Stimulated activated naive CD4-positive, alpha-beta T cell treated with Interleukin-2 at 50 U/mL for 16 hours (primary cell): Measurements from ENCODE around the gene ALDOC.
"Not testable (repeated sequence)": the region's sequence is repeated elsewhere in the genome, so short reads cannot be mapped to it uniquely, and the experiment has no call there.

ENCODE experiments used
- DNase-seq: peaks from one replicate; lab custom pipeline; 2025; lab: John Stamatoyannopoulos, UW

The ALDOC gene

DNA sequence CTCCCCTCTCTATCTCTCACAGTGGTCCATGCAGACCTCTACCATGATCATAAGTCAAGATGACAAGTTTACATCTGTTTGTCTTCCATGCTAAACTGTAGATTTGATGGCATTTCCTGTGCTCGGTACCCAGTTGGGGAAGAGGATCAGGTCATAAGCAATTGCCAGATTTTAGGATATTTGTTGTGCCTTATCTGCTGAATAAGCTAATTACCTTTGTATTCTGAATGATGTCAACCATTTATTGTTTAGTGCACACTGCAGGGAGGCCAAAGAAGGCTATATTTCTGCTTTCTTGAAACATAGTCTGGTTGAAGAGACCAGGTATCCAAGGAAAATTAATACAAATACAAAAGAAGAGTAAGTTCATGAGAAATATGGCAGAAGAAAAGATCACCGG is 5.8 kb upstream of the ALDOC start:
- DNase-seq, result no peak

- DNase-seq, result no peak
These were observed 4.3 kb upstream of the ALDOC start for GRCh38 chr17:28580959-28581358.

GRCh38 chr17:28579526-28579925 is 2.8 kb upstream of the ALDOC start:
- peak; percentile 3 for DNase-seq

- DNase-seq, result no peak
These were observed 1.8 kb upstream of the ALDOC start for GRCh38 chr17:28578246-28579195.

DNA sequence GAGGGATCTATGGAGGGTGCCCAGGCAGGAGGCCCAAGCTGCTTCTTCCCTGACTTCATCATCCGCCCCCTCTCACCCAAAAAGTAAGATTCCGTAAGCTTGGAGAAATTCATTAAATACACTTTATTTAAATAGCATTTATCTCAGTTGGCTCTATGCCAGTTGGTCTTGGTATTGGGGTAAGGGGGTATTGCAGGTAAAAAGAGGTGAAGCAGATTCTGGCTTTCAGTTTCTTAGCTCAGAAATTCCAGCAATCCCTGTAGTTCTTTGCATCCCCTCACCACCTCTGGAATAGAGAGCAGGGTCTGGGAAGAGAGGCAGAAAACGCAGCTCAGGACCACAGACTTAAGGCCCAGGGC is 750 bp upstream of the ALDOC start:
- DNase-seq, result no peak

DNA sequence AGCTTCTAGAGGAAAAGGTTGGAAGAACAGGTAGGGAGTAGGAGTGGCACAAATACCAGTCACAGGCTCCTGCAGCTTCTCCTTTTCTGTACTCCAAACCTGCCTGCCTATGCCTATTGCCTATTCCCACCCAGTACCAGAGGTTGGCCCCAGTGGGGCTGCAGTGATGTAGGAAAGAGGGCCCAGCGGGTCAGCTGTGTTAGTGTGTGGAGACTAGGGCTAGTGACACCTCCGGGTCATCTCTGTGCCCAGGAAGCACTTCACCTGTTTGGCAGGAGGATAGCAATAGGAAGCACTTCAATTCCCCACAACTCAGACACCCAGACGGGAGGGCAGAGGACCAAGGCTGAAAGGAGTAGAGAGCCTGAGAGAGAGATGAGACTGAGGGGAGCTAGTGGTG is 679 bp downstream of the ALDOC start:
- DNase-seq, result not testable (repeated sequence)

- no peak for DNase-seq
These were observed 1.4 kb downstream of the ALDOC start for GRCh38 chr17:28575126-28575795.

GRCh38 chr17:28574526-28574925 is 2.2 kb downstream of the ALDOC start:
- DNase-seq, result peak; percentile 4

GRCh38 chr17:28573966-28574480 is 2.7 kb downstream of the ALDOC start:
- no peak for DNase-seq

- no peak for DNase-seq
These were observed 3.2 kb downstream of the ALDOC start for GRCh38 chr17:28573521-28573920.

GRCh38 chr17:28573040-28573380 is 3.7 kb downstream of the ALDOC start:
- no peak for DNase-seq

DNA sequence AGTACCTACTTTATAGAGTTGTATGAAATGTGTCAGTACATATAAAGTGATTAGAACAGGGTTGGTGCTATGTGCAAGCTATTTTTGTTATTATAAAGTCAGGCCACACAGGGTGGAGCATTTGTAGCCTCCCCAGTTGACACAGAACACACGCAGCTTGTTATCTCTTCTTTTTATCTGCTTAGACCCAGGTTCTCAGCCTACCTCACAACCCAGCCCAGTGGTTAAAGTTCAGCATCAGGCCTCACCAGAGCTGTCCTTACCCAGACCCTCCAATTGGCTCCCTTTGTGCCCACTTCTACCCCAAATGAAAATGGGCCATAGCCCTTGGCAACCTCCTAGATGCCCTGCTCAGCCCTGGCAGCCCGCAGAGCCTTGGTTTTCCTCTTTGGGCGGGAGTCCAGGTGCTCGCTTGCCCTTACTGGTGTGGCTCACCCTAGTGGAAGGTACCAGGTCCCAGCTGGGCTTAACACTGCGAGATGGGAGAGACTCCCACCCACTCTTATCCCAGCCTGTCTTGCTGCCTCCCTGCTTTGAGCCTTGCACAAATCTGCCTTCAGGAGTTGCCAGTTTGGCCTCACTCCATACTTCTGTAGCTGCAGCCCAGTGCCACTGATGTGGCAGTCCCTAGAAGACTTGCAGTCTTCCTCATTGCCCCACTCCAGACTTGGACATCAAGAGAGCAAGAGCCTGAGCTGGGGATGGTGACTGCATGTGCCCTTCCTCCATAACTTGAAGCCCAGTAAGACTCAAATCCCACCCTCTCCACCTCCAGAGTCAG is 4.2 kb downstream of the ALDOC start:
- DNase-seq, result no peak

DNA sequence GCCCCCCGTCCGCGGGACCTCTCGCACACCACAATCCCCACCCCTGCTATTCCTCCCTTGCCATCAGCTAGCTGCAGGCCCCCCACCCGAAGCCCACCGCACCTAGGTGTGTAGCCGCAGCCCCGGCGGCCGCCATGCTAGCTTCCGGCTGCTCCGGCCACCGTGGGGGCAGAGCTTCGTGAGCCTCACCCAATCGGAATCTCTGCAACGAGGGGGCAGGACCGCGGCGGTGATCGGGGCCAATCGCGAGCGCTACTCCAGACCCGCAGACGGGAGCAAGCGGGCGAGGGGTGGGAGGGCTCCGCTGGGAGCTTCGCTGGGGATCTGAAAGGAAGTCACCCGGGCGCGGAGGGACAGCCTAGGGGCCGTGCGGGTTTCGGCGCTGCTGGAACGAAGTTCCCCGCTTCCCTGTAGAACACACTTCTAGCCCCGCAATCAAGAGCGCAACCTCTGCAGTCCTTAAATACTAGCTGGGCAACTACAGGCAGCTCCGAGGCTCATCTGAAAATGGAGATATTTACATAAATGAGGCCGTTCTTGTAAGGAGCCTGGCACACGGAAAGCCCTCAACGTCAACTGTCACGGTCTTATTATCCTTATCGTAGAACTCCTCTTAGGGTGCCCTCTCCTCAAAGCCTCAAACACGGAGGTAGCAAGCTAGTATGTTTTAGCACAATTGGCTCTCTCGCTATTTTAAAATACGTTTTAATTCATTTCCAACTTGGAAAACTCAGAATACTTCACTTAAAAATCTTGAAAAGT is 5.2 kb downstream of the ALDOC start, which contains the start of gene PIGS:
Gene PIGS, minus strand, starts transcription at position 164 of the 762 bp plus-strand sequence. Its CDS starts 28 bp downstream, at position 136.
- DNase-seq, result peak; percentile 94

- DNase-seq, result peak; percentile 45
These were observed 5.9 kb downstream of the ALDOC start for GRCh38 chr17:28570716-28571360.

- no peak for DNase-seq
These were observed 7.2 kb downstream of the ALDOC start for GRCh38 chr17:28569446-28569845.

DNA sequence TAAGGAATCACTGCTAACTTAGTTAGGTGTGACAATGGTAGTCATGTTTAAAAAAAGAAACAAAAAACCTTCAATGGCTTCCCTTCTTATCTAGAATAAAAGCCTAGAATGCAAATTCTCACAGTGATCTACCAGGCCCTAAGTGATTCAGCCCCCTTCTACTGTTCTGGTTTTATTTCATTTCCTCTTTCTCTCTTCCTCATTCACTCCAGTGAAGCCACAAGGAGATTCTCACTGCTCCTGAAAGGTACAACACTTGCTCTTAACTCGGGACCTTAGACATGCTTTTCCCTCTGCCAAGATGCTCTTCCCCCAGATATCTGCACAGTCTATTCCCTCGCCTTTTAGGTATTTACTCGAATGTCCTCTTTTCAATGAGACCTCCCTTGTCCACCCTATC is 9.1 kb downstream of the ALDOC start:
- DNase-seq, result no peak

DNA sequence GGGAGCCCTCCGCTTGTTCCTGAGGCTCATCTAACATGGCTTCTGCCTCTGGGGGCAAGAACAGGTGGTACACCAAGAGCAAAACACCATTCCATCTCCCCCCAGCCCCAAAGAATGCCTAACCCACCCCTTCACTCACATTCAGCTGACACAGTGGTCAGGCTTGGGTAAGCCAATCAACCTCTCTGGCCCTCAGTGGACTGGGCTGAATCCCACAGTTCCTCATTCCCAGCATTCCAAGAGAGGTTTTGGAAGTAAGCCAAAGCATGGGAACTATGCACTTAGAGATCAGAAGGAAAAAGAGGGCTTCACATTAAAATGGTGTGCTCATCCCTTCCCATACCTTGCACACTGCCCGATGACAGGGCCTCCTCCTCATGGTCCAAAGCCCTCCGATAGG is 13.2 kb downstream of the ALDOC start:
- no peak for DNase-seq

GRCh38 chr17:28555022-28555421 is 21.7 kb downstream of the ALDOC start:
- no peak for DNase-seq

DNA sequence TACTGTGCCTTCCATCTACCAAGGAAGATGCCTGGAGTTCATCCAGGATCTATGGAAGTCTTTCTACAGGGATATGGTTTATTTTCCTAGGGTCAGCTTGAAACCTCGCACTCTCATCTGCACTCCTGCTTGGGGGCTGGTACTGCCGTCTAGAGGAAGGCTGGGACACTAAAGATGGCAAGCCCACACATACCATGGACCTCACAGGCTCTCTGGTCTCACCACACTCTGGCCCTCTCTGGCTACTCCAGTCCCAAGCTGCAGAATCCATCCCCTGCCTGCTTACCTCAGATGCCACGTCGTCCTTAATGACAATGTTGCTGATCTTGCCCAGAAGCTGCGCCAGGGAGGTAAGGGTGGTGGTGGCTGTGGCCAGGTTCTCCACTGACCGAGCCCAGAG is 22.1 kb downstream of the ALDOC start:
- no peak for DNase-seq

DNA sequence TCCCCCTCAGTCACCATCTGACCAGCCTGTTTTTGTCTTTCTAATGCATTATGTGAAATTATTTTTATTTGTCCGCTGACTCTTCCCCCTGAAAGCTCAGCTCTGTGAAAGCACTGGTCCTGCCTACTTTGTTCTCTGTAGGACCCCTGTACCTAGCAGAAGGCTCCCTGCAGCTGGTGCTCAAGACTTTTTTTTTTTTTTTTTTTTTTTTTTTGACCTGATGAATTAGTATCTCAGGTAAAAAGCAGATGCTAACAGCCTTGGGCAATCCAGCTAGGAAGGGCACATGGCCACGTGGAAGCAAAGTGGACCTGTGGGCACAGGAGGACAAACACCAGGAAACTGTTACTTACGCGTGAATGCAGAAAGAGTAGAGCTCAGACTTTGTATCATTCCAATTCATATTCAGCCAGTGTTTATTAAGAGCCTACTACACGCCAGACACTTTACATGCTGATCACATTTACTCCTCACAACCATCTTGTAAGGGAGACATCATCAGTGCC is 23.6 kb downstream of the ALDOC start:
- no peak for DNase-seq
